Gastrocnemius medialis (tissue), 4 donors: ENCODE results near the gene ANTXR2.

ENCODE experiments used
- CTCF ChIP-seq, 5 experiments: fragments of 450-650 bp in 3 of 5; fragments of 200-600 bp in 2 of 5; sonication (generic) in 2 of 5; IDR thresholded peaks in 4 of 5; conservative IDR thresholded peaks in 1 of 5; 1 replicate in 4 of 5; 2 replicates in 1 of 5; pipeline ENCODE4 v1.5.1; 2016 to 2019; ENCODE audit warnings: antibody characterized with exemption in 5 of 5, mild to moderate bottlenecking in 3 of 5, moderate library complexity in 3 of 5
- POLR2A ChIP-seq, 2 donors: fragments of 450-650 bp; IDR thresholded peaks; one replicate each; pipeline ENCODE4 v1.6.1; 2017; ENCODE audit warnings: antibody characterized with exemption in 2 of 2, mild to moderate bottlenecking in 2 of 2, moderate library complexity in 2 of 2

DNA sequence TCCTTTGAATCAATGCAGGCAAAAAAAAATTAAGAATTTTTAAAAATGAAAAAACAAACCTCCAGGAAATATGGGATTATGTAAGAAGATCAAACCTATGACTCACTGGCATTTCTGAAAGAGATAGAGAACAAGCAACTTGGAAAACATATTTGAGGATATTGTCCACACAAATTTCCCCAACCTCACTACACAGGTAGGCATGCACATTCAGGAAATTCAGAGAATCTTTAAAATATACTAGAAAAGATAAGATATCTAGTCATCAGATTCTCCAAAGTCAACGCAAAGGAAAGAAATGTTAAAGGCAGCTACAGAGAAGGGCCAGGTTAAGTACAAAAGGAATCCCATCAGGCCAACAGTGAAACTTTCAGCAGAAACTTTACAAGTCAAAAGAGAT, 85.6 kb downstream of the ANTXR2 start:
- no peak for TF ChIP-seq CTCF (IDR thresholded peaks at IDR 0.05 in 4 of 5, conservative IDR thresholded peaks at IDR 0.05 in 1 of 5)
- TF ChIP-seq POLR2A (IDR thresholded peaks at IDR 0.05): no peak
